NCI-H82 treated with DMSO at 0.1 percent for 48 hours (cell line): Measurements from ENCODE around the gene IL17B.
A peak's percentile ranks its signal among the peaks of the same experiment; 100 is the strongest.
"Not testable (repeated sequence)": the region's sequence is repeated elsewhere in the genome, so short reads cannot be mapped to it uniquely, and the experiment has no call there.

Experiments
- DNase-seq: peaks from one replicate; lab custom pipeline; 2025; ENCODE audit not compliant: unreplicated experiment; lab: John Stamatoyannopoulos, UW

IL17B gene

GRCh38 chr5:149403923-149404745 lies 25.0 kb upstream of the IL17B start:
- no peak for DNase-seq

- no peak for DNase-seq
These were observed 23.2 kb upstream of the IL17B start for GRCh38 chr5:149402291-149402690.

GRCh38 chr5:149401051-149401450 lies 22.0 kb upstream of the IL17B start:
- peak; percentile 55 for DNase-seq

- DNase-seq, result peak; percentile 75
These were observed 21.2 kb upstream of the IL17B start for GRCh38 chr5:149400304-149400703.

GRCh38 chr5:149399775-149400174 lies 20.7 kb upstream of the IL17B start:
- no peak for DNase-seq

GRCh38 chr5:149398747-149399266 lies 19.7 kb upstream of the IL17B start:
- not testable (repeated sequence) for DNase-seq

- no peak for DNase-seq
These were observed 18.4 kb upstream of the IL17B start for GRCh38 chr5:149397530-149397929.

- DNase-seq, result not testable (repeated sequence)
These were observed 15.9 kb upstream of the IL17B start for GRCh38 chr5:149394996-149395395.

GRCh38 chr5:149392718-149393117 lies 13.6 kb upstream of the IL17B start:
- no peak for DNase-seq

GRCh38 chr5:149391524-149391923 lies 12.4 kb upstream of the IL17B start:
- DNase-seq, result no peak

- DNase-seq, result not testable (repeated sequence)
These were observed 12.0 kb upstream of the IL17B start for GRCh38 chr5:149391076-149391475.

GRCh38 chr5:149389552-149390495 lies 10.7 kb upstream of the IL17B start:
- DNase-seq, result peak; percentile 95

- DNase-seq, result no peak
These were observed 9.6 kb upstream of the IL17B start for GRCh38 chr5:149388498-149389190.

- DNase-seq, result no peak
These were observed 8.9 kb upstream of the IL17B start for GRCh38 chr5:149387982-149388381.

- DNase-seq, result no peak
These were observed 8.1 kb upstream of the IL17B start for GRCh38 chr5:149387081-149387631.

GRCh38 chr5:149386166-149386565 lies 7.1 kb upstream of the IL17B start:
- peak; percentile 57 for DNase-seq

GRCh38 chr5:149383399-149383798 lies 4.3 kb upstream of the IL17B start:
- DNase-seq, result no peak

- no peak for DNase-seq
These were observed 3.6 kb upstream of the IL17B start for GRCh38 chr5:149382517-149383220.

GRCh38 chr5:149381986-149382338 lies 2.9 kb upstream of the IL17B start:
- peak; percentile 34 for DNase-seq
